ENCODE results near the gene GUCA2B. TPM values are rescaled to one million over a fixed set of nuclear protein-coding genes. Genes with fewer than 3 reads are reported as not detected.

The GUCA2B gene
- total and polyA plus RNA-seq, 3 experiments from 2014 or later, result not detected

GRCh38 chr1:42164551-42165420 lies 11.6 kb downstream of the GUCA2B start, which contains the start of gene GUCA2A:
GUCA2A (minus strand) TSS chr1:42164745; CDS start chr1:42164712, 33 bp downstream.
- Mint-ChIP-seq H3K27me3 (peaks cover 13 to 16% of the 10 kb centered on the region in 2 donors), H3K36me3 (peaks cover 0 to 4% (median 3%) of the 10 kb centered on the region in 3 donors), H3K4me3 (no peak within 1 kb of the TSS), H3K9me3 (peaks cover 5 to 12% (median 6%) of the 10 kb centered on the region in 5 donors), H3K27ac (peak within 1 kb of the TSS in 1 of 8 donors; percentile 85), H3K4me1 (no peaks in the 10 kb centered on the region)
- CTCF ChIA-PET, result interaction anchor here (1.8 kb wide), 1 partner anchor 9 kb away, joined by 6 read pairs; no protein-coding TSS in a partner anchor
- POLR2A ChIA-PET, result no interaction called here
- Histone ChIP-seq H3K4me1 (ENCODE audit: insufficient read depth, low read length) (no peaks in the 10 kb centered on the region), H3K4me3 (ENCODE audit: low read length) (no peak within 1 kb of the TSS), H3K9me3 (ENCODE audit: low read length) (no peaks in the 10 kb centered on the region), H3K27ac (ENCODE audit: low read depth, low read length) (no peak within 1 kb of the TSS), H3K36me3 (ENCODE audit: insufficient read depth, low read length) (no peaks in the 10 kb centered on the region), H3K27me3 (ENCODE audit: insufficient read depth, low read length, poor library complexity, severe bottlenecking) (no peaks in the 10 kb centered on the region)
- DNase-seq, result no peak

- H3K4me3 Mint-ChIP-seq, result no peak overlapping the region
- ChIA-PET POLR2A (no interaction called here), CTCF (no interaction called here)
- Histone ChIP-seq H3K36me3 (ENCODE audit: insufficient read depth, low read length) (no peaks in the 10 kb centered on the region), H3K27me3 (ENCODE audit: insufficient read depth, low read length, poor library complexity, severe bottlenecking) (no peaks in the 10 kb centered on the region), H3K27ac (ENCODE audit: low read depth, low read length) (no peak overlapping the region), H3K4me1 (ENCODE audit: insufficient read depth, low read length) (no peaks in the 10 kb centered on the region), H3K4me3 (ENCODE audit: low read length) (no peak overlapping the region), H3K9me3 (ENCODE audit: low read length) (no peaks in the 10 kb centered on the region)
- H3K27ac Mint-ChIP-seq, result peak overlapping the region in 1 of 8 donors; percentile 8
- peaks cover 0 to 4% (median 1%) of the 10 kb centered on the region in 3 donors for H3K36me3 Mint-ChIP-seq
- H3K9me3 Mint-ChIP-seq, result peaks cover 3 to 9% (median 4%) of the 10 kb centered on the region in 5 donors
- DNase-seq, result no peak
- H3K27me3 Mint-ChIP-seq, result peaks cover 10 to 20% of the 10 kb centered on the region in 2 donors
- H3K4me1 Mint-ChIP-seq, result no peaks in the 10 kb centered on the region
Observed at GRCh38 chr1:42165511-42166210, 12.5 kb downstream of the GUCA2B start.

- no peaks in the 10 kb centered on the region for H3K36me3 ChIP-seq (ENCODE audit: insufficient read depth, low read length)
- POLR2A ChIA-PET, result no interaction called here
- H3K4me1 ChIP-seq (ENCODE audit: insufficient read depth, low read length), result no peaks in the 10 kb centered on the region
- Mint-ChIP-seq H3K27ac (no peak overlapping the region), H3K9me3 (no peaks in the 10 kb centered on the region), H3K4me1 (no peaks in the 10 kb centered on the region), H3K27me3 (peaks cover 5 to 12% of the 10 kb centered on the region in 2 donors), H3K36me3 (no peaks in the 10 kb centered on the region), H3K4me3 (no peak overlapping the region)
- no peak for DNase-seq
- H3K9me3 ChIP-seq (ENCODE audit: low read length), result no peaks in the 10 kb centered on the region
- no peaks in the 10 kb centered on the region for H3K27me3 ChIP-seq (ENCODE audit: insufficient read depth, low read length, poor library complexity, severe bottlenecking)
- no peak overlapping the region for H3K4me3 ChIP-seq (ENCODE audit: low read length)
- H3K27ac ChIP-seq (ENCODE audit: low read depth, low read length), result no peak overlapping the region
- CTCF ChIA-PET, result no interaction called here
Observed at GRCh38 chr1:42167611-42168390, 14.6 kb downstream of the GUCA2B start.

GRCh38 chr1:42168391-42168670 lies 15.1 kb downstream of the GUCA2B start:
- Mint-ChIP-seq H3K4me3 (no peak overlapping the region), H3K27ac (no peak overlapping the region), H3K9me3 (no peaks in the 10 kb centered on the region), H3K4me1 (no peaks in the 10 kb centered on the region), H3K36me3 (no peaks in the 10 kb centered on the region), H3K27me3 (peaks cover 5 to 7% of the 10 kb centered on the region in 2 donors)
- H3K4me1 ChIP-seq (ENCODE audit: insufficient read depth, low read length), result no peaks in the 10 kb centered on the region
- no peak for DNase-seq
- no peaks in the 10 kb centered on the region for H3K36me3 ChIP-seq (ENCODE audit: insufficient read depth, low read length)
- ChIA-PET POLR2A (no interaction called here), CTCF (no interaction called here)
- no peaks in the 10 kb centered on the region for H3K9me3 ChIP-seq (ENCODE audit: low read length)
- H3K4me3 ChIP-seq (ENCODE audit: low read length), result no peak overlapping the region
- H3K27me3 ChIP-seq (ENCODE audit: insufficient read depth, low read length, poor library complexity, severe bottlenecking), result no peaks in the 10 kb centered on the region
- no peak overlapping the region for H3K27ac ChIP-seq (ENCODE audit: low read depth, low read length)

- Histone ChIP-seq H3K4me3 (ENCODE audit: low read length) (no peak overlapping the region), H3K27me3 (ENCODE audit: insufficient read depth, low read length, poor library complexity, severe bottlenecking) (no peaks in the 10 kb centered on the region), H3K27ac (ENCODE audit: low read depth, low read length) (no peak overlapping the region), H3K9me3 (ENCODE audit: low read length) (no peaks in the 10 kb centered on the region), H3K4me1 (ENCODE audit: insufficient read depth, low read length) (no peaks in the 10 kb centered on the region), H3K36me3 (ENCODE audit: insufficient read depth, low read length) (no peaks in the 10 kb centered on the region)
- DNase-seq, result no peak
- H3K36me3 Mint-ChIP-seq, result no peaks in the 10 kb centered on the region
- no peak overlapping the region for H3K4me3 Mint-ChIP-seq
- H3K4me1 Mint-ChIP-seq, result no peaks in the 10 kb centered on the region
- H3K27ac Mint-ChIP-seq, result no peak overlapping the region
- POLR2A ChIA-PET, result no interaction called here
- peaks cover 4 to 5% of the 10 kb centered on the region in 2 donors for H3K27me3 Mint-ChIP-seq
- CTCF ChIA-PET, result interaction anchor here (1.1 kb wide), 1 partner anchor 357 kb away, joined by 3 read pairs; no protein-coding TSS in a partner anchor
- no peaks in the 10 kb centered on the region for H3K9me3 Mint-ChIP-seq
Observed at GRCh38 chr1:42168763-42169162, 15.6 kb downstream of the GUCA2B start.

GRCh38 chr1:42170779-42171621 lies 17.8 kb downstream of the GUCA2B start:
- peaks cover 3 to 4% of the 10 kb centered on the region in 2 donors for H3K27me3 Mint-ChIP-seq
- H3K4me1 Mint-ChIP-seq, result peaks cover 0 to 2% (median 0%) of the 10 kb centered on the region in 3 donors
- CTCF ChIA-PET, result interaction anchor here (0.9 kb wide), 1 partner anchor 24 kb away, joined by 4 read pairs; no protein-coding TSS in a partner anchor
- no peak overlapping the region for H3K27ac ChIP-seq (ENCODE audit: low read depth, low read length)
- no peak overlapping the region for H3K4me3 Mint-ChIP-seq
- no peaks in the 10 kb centered on the region for H3K27me3 ChIP-seq (ENCODE audit: insufficient read depth, low read length, poor library complexity, severe bottlenecking)
- H3K36me3 Mint-ChIP-seq, result peaks cover 0 to 6% (median 0%) of the 10 kb centered on the region in 3 donors
- H3K36me3 ChIP-seq (ENCODE audit: insufficient read depth, low read length), result no peaks in the 10 kb centered on the region
- POLR2A ChIA-PET, result no interaction called here
- peak overlapping the region in 1 of 8 donors; percentile 78 for H3K27ac Mint-ChIP-seq
- H3K4me3 ChIP-seq (ENCODE audit: low read length), result no peak overlapping the region
- no peaks in the 10 kb centered on the region for H3K4me1 ChIP-seq (ENCODE audit: insufficient read depth, low read length)
- H3K9me3 Mint-ChIP-seq, result no peaks in the 10 kb centered on the region
- H3K9me3 ChIP-seq (ENCODE audit: low read length), result no peaks in the 10 kb centered on the region
- DNase-seq, result no peak

- ChIA-PET POLR2A (no interaction called here), CTCF (interaction anchor here (0.9 kb wide), 1 partner anchor 25 kb away, joined by 4 read pairs; no protein-coding TSS in a partner anchor)
- Mint-ChIP-seq H3K9me3 (no peaks in the 10 kb centered on the region), H3K27me3 (peaks cover 3 to 4% of the 10 kb centered on the region in 2 donors), H3K4me3 (no peak overlapping the region), H3K36me3 (peaks cover 0 to 7% (median 2%) of the 10 kb centered on the region in 3 donors), H3K4me1 (peaks cover 0 to 2% (median 0%) of the 10 kb centered on the region in 3 donors), H3K27ac (peak overlapping the region in 2 of 8 donors; percentile 78)
- Histone ChIP-seq H3K27me3 (ENCODE audit: insufficient read depth, low read length, poor library complexity, severe bottlenecking) (no peaks in the 10 kb centered on the region), H3K4me1 (ENCODE audit: insufficient read depth, low read length) (no peaks in the 10 kb centered on the region), H3K36me3 (ENCODE audit: insufficient read depth, low read length) (no peaks in the 10 kb centered on the region), H3K27ac (ENCODE audit: low read depth, low read length) (no peak overlapping the region), H3K4me3 (ENCODE audit: low read length) (no peak overlapping the region), H3K9me3 (ENCODE audit: low read length) (no peaks in the 10 kb centered on the region)
- no peak for DNase-seq
Observed at GRCh38 chr1:42171679-42172266, 18.6 kb downstream of the GUCA2B start.
